ENCODE measurements around the gene SMAD9. TPM values are rescaled to one million over a fixed set of nuclear protein-coding genes. Genes with fewer than 3 reads are reported as not detected.

The SMAD9 gene
- total and polyA plus RNA-seq, 2 of the 8 experiments (the other 6 are each of a cell fraction or from before 2014, with no cell fraction given), result 0.45 to 1.0 TPM

DNA sequence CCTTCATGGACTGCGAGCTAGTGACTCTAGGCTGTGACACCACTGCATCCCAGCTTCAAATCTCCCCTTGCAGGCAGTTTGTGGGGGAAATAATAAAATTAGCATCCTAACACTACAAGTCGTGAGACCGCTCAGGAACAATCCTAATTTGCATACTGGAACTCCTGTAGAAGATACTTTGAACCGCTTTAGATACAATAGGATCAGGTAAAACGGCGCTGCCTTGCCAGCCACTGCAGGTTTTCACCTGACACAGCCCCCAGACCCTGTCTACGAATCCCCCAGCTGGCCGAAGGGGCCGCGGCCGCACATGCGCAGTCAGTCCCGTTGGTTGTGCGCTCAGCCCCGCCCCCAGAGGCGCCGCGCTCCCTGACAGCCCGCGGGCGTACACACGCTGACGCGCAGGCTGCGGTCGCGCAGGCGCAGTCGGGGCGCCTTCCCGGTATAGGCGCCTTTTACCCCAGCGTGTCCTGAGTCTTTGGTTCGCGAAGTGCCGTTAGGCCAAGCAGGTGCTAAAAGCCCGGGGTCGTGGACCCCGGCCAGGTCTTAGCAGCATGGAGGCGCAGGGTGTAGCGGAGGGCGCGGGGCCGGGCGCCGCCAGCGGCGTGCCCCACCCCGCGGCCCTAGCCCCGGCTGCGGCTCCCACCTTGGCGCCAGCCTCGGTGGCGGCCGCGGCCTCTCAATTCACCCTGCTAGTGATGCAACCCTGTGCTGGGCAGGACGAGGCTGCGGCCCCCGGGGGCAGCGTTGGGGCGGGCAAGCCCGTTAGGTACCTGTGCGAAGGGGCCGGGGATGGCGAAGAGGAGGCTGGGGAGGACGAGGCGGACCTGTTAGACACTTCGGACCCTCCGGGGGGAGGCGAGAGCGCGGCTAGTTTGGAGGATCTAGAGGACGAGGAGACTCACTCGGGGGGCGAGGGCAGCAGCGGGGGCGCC is 101.0 kb downstream of the SMAD9 start, which contains the start of gene RFXAP (continued):
- no peak for TF ChIP-seq JUN (IDR thresholded peaks at IDR 0.05; ENCODE audit: low read depth, low read length)
- TF ChIP-seq, protein P1, sequence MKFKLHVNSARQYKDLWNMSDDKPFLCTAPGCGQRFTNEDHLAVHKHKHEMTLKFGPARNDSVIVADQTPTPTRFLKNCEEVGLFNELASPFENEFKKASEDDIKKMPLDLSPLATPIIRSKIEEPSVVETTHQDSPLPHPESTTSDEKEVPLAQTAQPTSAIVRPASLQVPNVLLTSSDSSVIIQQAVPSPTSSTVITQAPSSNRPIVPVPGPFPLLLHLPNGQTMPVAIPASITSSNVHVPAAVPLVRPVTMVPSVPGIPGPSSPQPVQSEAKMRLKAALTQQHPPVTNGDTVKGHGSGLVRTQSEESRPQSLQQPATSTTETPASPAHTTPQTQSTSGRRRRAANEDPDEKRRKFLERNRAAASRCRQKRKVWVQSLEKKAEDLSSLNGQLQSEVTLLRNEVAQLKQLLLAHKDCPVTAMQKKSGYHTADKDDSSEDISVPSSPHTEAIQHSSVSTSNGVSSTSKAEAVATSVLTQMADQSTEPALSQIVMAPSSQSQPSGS (IDR thresholded peaks at IDR 0.05; ENCODE audit: low read length), result no peak
- peak; percentile 65 for TF ChIP-seq CREB1 (IDR thresholded peaks at IDR 0.05)
- TF ChIP-seq SIN3A (conservative IDR thresholded peaks at IDR 0.05 in 1 of 2, IDR thresholded peaks at IDR 0.05 in 1 of 2; ENCODE audit: low read depth in 1 of 2, low read length in 2 of 2), result peak; percentile 85 to 90; a peak in 3 of 4 replicates
- TF ChIP-seq RNF2 (IDR thresholded peaks at IDR 0.05; ENCODE audit: borderline replicate concordance, low read depth, low read length, missing control alignments, poor library complexity, severe bottlenecking), result peak; percentile 50
- TF ChIP-seq SIX5 (IDR thresholded peaks at IDR 0.05; ENCODE audit: low read depth, low read length), result no peak
- no peak for TF ChIP-seq FOSL1 (IDR thresholded peaks at IDR 0.05; ENCODE audit: insufficient read depth, low read depth, low read length)
- no peak for TF ChIP-seq YY1 (IDR thresholded peaks at IDR 0.05; ENCODE audit: low read depth, low read length)
- TF ChIP-seq TEAD4 (IDR thresholded peaks at IDR 0.05; ENCODE audit: low read depth, low read length), result no peak
- TF ChIP-seq GTF2F1 (IDR thresholded peaks at IDR 0.05; ENCODE audit: borderline replicate concordance, low read depth, low read length), result no peak
- no peak for TF ChIP-seq BRCA1 (IDR thresholded peaks at IDR 0.05; ENCODE audit: low read depth, low read length)
- TF ChIP-seq TAF7 (optimal IDR thresholded peaks at IDR 0.05; ENCODE audit: borderline replicate concordance, low read depth, low read length), result no peak
- TF ChIP-seq, protein P2, sequence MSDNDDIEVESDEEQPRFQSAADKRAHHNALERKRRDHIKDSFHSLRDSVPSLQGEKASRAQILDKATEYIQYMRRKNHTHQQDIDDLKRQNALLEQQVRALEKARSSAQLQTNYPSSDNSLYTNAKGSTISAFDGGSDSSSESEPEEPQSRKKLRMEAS (IDR thresholded peaks at IDR 0.05), result peak; percentile 83
- TF ChIP-seq, protein P3, sequence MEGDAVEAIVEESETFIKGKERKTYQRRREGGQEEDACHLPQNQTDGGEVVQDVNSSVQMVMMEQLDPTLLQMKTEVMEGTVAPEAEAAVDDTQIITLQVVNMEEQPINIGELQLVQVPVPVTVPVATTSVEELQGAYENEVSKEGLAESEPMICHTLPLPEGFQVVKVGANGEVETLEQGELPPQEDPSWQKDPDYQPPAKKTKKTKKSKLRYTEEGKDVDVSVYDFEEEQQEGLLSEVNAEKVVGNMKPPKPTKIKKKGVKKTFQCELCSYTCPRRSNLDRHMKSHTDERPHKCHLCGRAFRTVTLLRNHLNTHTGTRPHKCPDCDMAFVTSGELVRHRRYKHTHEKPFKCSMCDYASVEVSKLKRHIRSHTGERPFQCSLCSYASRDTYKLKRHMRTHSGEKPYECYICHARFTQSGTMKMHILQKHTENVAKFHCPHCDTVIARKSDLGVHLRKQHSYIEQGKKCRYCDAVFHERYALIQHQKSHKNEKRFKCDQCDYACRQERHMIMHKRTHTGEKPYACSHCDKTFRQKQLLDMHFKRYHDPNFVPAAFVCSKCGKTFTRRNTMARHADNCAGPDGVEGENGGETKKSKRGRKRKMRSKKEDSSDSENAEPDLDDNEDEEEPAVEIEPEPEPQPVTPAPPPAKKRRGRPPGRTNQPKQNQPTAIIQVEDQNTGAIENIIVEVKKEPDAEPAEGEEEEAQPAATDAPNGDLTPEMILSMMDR (IDR thresholded peaks at IDR 0.05; ENCODE audit: control extremely low read depth in 1 of 3, insufficient read depth in 1 of 3, low read depth in 1 of 3, low read length in 3 of 3), result peak in 2 of 3 experiments; percentile 4 to 10; a peak in 2 of 4 replicates
- TF ChIP-seq EGR1 (IDR thresholded peaks at IDR 0.05; ENCODE audit: borderline replicate concordance, low read depth, low read length), result no peak
- TF ChIP-seq CHD1 (IDR thresholded peaks at IDR 0.05; ENCODE audit: low read depth, low read length), result no peak
- peak; percentile 63 for TF ChIP-seq CEBPB (IDR thresholded peaks at IDR 0.05; ENCODE audit: low read depth, low read length)
- no peak; the same call in 1 of the 2 replicates for TF ChIP-seq RBBP5 (IDR thresholded peaks at IDR 0.05; ENCODE audit: borderline replicate concordance, low read depth, low read length)
